Parathyroid adenoma (tissue), 2 donors: ENCODE measurements around the gene ELL.
"Not testable (repeated sequence)": the region's sequence is repeated elsewhere in the genome, so short reads cannot be mapped to it uniquely, and the experiment has no call there.

Experiments
- H2AFZ ChIP-seq: fragments of 300-600 bp; sonication (generic); one replicate; pipeline ENCODE4 v1.7.0; 2017; ENCODE audit warnings: antibody characterized with exemption, mild to moderate bottlenecking
- H3K27ac ChIP-seq: fragments of 300-600 bp; sonication (generic); one replicate; pipeline ENCODE4 v1.7.0; 2017
- H3K27me3 ChIP-seq: fragments of 300-600 bp; sonication (generic); one replicate; pipeline ENCODE4 v1.7.0; 2017; ENCODE audit warnings: low read length; ENCODE audit not compliant: control insufficient read depth, insufficient read depth
- H3K36me3 ChIP-seq: fragments of 300-600 bp; sonication (generic); one replicate; pipeline ENCODE4 v1.7.0; 2017; ENCODE audit warnings: low read length; ENCODE audit not compliant: control insufficient read depth, insufficient read depth
- H3K4me1 ChIP-seq: fragments of 300-600 bp; sonication (generic); one replicate; pipeline ENCODE4 v1.7.0; 2017; ENCODE audit warnings: control low read depth
- H3K4me2 ChIP-seq: fragments of 300-600 bp; sonication (generic); one replicate; pipeline ENCODE4 v1.7.0; 2017; ENCODE audit warnings: low read length
- H3K4me3 ChIP-seq: fragments of 300-600 bp; sonication (generic); one replicate; pipeline ENCODE4 v1.7.0; 2017; ENCODE audit warnings: low read depth, low read length
- H3K79me2 ChIP-seq: fragments of 300-600 bp; sonication (generic); one replicate; pipeline ENCODE4 v1.7.0; 2017; ENCODE audit warnings: control low read depth
- H3K9ac ChIP-seq: fragments of 300-600 bp; sonication (generic); one replicate; pipeline ENCODE4 v1.7.0; 2017; ENCODE audit warnings: mild to moderate bottlenecking
- H3K9me3 ChIP-seq: fragments of 300-600 bp; sonication (generic); one replicate; pipeline ENCODE4 v1.7.0; 2017; ENCODE audit warnings: low read length; ENCODE audit not compliant: control insufficient read depth
- TF ChIP-seq, protein P1 (sequence below): fragments of 300-600 bp; sonication (generic); IDR thresholded peaks from one replicate; pipeline ENCODE4 v1.7.0; 2017; ENCODE audit warnings: antibody characterized with exemption, mild to moderate bottlenecking
- donor health status: primary hyperparathyroidism.

ELL gene

DNA sequence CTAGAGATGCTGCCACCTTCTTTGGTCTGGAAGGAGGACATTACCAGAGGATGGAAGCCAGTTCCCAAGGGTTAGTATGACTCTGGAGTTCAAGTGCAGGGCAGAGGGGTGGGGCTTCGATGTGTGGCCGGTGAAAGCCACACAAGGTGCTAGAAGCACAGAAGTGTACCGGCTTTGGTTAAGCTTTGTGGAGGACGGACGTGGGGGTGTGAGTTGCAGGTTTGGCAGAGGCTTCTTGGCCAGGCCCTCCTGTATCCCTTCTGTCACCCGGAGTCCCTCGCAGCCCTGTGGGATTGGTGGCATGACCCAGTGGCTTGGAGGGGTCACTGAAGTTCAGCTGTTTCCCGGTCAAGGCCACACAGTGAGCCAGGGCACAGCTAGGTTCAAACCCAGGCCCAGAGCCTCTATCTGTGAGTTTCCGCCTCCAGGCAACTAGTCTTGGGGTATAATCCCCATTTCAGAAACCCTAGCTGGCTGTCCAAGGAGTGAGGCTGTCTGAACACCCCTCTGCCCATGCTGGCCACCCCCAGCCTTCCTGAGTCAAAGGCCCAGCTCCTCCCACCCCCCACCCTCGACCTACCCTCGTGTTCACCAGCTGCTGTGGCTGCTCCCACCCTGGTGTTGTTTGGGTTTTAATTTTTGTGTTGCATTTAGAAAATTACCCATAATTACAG, 107.2 kb downstream of the ELL start:
- no peak overlapping the region for H3K4me3 ChIP-seq
- H3K27me3 ChIP-seq = no peaks in the 10 kb centered on the region
- peak overlapping the region; percentile 88 for H3K27ac ChIP-seq
- peaks cover 20% of the 10 kb centered on the region for H3K4me1 ChIP-seq
- H3K9ac ChIP-seq = no peak overlapping the region
- TF ChIP-seq, protein P1, sequence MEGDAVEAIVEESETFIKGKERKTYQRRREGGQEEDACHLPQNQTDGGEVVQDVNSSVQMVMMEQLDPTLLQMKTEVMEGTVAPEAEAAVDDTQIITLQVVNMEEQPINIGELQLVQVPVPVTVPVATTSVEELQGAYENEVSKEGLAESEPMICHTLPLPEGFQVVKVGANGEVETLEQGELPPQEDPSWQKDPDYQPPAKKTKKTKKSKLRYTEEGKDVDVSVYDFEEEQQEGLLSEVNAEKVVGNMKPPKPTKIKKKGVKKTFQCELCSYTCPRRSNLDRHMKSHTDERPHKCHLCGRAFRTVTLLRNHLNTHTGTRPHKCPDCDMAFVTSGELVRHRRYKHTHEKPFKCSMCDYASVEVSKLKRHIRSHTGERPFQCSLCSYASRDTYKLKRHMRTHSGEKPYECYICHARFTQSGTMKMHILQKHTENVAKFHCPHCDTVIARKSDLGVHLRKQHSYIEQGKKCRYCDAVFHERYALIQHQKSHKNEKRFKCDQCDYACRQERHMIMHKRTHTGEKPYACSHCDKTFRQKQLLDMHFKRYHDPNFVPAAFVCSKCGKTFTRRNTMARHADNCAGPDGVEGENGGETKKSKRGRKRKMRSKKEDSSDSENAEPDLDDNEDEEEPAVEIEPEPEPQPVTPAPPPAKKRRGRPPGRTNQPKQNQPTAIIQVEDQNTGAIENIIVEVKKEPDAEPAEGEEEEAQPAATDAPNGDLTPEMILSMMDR = no peak
- no peaks in the 10 kb centered on the region for H3K36me3 ChIP-seq
- H2AFZ ChIP-seq = peak overlapping the region; percentile 7
- H3K4me2 ChIP-seq = no peak overlapping the region
- no peaks in the 10 kb centered on the region for H3K79me2 ChIP-seq
- no peaks in the 10 kb centered on the region for H3K9me3 ChIP-seq

DNA sequence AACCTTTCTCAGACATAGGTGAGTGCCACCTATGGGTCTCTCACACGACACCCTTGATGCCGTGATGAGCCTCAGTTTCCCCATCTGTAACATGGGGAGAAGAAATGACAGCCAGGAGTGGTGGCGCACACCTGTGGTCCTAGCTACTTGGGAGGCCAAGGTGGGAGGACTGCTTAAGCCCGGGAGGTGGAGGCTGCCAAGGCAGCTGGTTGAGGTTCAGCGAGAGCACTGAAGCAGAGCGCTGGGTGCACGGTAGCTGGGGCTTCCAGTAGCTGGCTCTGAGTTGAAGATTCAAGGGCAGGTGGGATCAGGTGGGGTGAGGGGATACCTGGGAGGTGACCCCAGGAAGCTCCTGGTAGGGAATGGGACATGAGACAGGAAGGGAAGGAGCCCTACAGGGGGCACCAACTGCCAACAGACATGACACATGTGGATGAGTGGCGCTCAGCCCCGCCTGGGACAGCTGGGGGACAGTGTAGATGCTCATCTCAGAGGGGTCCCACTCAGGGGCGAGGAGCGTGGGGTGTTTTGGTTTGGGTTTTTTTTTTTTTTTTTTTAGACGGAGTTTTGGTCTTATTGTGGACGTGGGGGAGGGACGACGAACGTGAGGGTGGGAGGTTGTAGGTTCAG, 109.1 kb downstream of the ELL start:
- Histone ChIP-seq H3K36me3 (no peaks in the 10 kb centered on the region), H3K27me3 (no peaks in the 10 kb centered on the region), H3K27ac (no peak overlapping the region), H3K79me2 (no peaks in the 10 kb centered on the region), H3K9me3 (no peaks in the 10 kb centered on the region), H3K4me2 (no peak overlapping the region), H3K4me3 (no peak overlapping the region), H2AFZ (no peak overlapping the region), H3K9ac (no peak overlapping the region), H3K4me1 (peaks cover 12% of the 10 kb centered on the region)
- TF ChIP-seq, protein P1 = no peak

DNA sequence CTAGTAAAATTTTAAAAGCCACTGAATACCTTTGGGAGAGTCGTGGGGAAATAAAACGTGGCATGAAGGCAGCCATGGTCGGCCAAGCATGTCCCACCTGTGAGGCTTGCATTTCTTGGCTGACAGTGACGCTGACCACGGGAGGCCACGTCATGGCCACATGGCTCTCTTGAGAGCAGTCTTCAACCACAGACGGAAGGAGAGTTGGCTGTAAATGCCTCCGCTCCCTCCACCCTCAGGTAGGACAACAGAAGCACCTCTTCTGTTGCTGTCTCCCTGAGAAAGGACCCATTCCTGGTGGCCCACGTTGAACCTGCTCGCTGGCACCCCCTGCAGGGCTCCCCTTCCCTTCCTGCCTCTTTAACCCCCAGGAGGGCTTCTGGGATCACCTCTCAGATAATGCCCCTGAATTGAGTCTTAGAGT, 113.8 kb downstream of the ELL start:
- no peak overlapping the region for H3K9ac ChIP-seq
- H3K4me1 ChIP-seq = peaks cover 3% of the 10 kb centered on the region

DNA sequence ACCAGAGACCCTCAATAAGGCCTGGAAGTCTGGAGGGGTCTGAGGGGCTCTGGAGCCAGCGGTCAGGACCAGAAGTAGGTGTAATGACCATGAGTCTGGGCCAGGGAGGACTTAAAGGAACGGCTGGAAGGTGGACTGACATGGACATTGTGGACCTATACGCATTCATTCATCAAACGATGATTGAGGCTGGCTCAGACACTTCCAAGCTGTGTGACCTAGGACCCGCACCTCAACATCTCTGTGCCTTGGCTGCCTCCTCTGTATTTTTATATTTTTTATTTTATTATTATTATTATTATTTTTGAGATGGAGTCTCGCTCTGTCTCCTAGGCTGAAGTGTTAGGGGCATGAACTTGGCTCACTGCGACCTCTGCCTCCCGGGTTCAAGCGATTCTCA, 115.1 kb downstream of the ELL start:
- H3K4me2 ChIP-seq = no peak overlapping the region
- H3K36me3 ChIP-seq = no peaks in the 10 kb centered on the region
- TF ChIP-seq, protein P1 = no peak
- H2AFZ ChIP-seq = no peak overlapping the region
- no peak overlapping the region for H3K9ac ChIP-seq
- no peaks in the 10 kb centered on the region for H3K79me2 ChIP-seq
- H3K27me3 ChIP-seq = no peaks in the 10 kb centered on the region
- no peaks in the 10 kb centered on the region for H3K9me3 ChIP-seq
- no peak overlapping the region for H3K4me3 ChIP-seq
- peaks cover 3% of the 10 kb centered on the region for H3K4me1 ChIP-seq
- H3K27ac ChIP-seq = no peak overlapping the region

More for the DNA sequence above, 113.8 kb downstream of the ELL start:
- Histone ChIP-seq H3K27me3 (no peaks in the 10 kb centered on the region), H3K79me2 (no peaks in the 10 kb centered on the region), H3K36me3 (no peaks in the 10 kb centered on the region), H3K4me3 (no peak overlapping the region), H3K4me2 (no peak overlapping the region), H3K27ac (no peak overlapping the region), H2AFZ (peak overlapping the region; percentile 50), H3K9me3 (no peaks in the 10 kb centered on the region)
- TF ChIP-seq, protein P1 = peak; percentile 47

DNA sequence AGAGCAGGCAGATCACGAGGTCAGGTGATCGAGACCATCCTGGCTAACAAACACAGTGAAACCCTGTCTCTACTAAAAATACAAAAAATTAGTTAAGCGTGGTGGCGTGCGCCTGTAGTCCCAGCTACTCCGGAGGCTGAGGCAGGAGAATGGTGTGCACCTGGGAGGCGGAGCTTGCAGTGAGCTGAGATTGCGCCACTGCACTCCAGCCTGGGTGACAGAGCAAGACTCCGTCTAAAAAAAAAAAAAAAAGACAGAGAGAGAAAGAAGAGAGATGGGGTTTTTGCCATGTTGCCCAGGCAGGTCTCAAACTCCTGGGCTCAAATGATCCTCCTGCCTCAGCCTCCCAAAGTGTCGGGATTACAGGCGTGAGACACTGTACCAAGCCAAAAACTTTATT, 116.1 kb downstream of the ELL start:
- not testable (repeated sequence) for H3K36me3 ChIP-seq, H3K27me3 ChIP-seq, H3K9ac ChIP-seq, H3K4me3 ChIP-seq, H3K27ac ChIP-seq, H3K4me2 ChIP-seq, H2AFZ ChIP-seq, H3K79me2 ChIP-seq, H3K4me1 ChIP-seq, H3K9me3 ChIP-seq

DNA sequence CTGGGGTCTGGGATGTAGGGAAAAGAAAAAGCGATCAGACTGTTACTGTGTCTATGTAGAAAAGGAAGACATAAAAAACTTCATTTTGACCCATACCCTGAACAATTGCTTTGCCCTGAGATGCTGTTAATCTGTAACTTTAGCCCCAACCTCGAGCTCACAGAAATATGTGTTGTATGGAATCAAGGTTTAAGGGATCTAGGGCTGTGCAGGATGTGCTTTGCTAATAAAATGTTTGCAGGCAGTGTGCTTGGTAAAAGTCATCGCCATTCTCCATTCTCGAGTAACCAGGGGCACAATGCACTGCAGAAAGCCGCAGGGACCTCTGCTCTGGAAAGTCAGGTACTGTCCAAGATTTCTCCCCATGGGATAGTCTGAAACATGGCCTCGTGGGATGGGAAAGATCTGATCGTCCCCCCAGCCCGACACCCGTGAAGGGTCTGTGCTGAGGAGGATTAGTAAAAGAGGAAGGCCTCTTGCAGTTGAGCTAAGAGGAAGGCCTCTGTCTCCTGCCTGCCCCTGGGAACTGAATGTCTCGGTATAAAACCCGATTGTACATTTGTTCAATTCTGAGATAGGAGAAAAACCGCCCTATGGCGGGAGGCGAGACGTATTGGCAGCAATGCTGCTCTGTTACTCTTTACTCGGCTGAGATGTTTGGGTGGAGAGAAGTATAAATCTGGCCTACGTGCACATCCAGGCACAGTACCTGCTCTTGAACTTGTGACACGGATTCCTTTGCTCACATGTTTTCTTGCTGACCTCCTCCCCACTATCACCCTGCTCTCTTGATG, 119.2 kb downstream of the ELL start:
- H3K9ac ChIP-seq, H2AFZ ChIP-seq, H3K4me1 ChIP-seq, H3K27me3 ChIP-seq, H3K9me3 ChIP-seq, H3K36me3 ChIP-seq, H3K4me3 ChIP-seq, H3K79me2 ChIP-seq, H3K4me2 ChIP-seq, H3K27ac ChIP-seq: not testable (repeated sequence)
